Hepatic stellate cell (primary cell): ENCODE results near the gene MEOX1.
A peak's percentile ranks its signal among the peaks of the same experiment; 100 is the strongest.
"Not testable (repeated sequence)": the region's sequence is repeated elsewhere in the genome, so short reads cannot be mapped to it uniquely, and the experiment has no call there.

ENCODE experiments used
- DNase-seq: peaks from one replicate; pipeline ENCODE4 v3.0.0; 2011; ENCODE audit warnings: low spot score

Gene MEOX1

DNA sequence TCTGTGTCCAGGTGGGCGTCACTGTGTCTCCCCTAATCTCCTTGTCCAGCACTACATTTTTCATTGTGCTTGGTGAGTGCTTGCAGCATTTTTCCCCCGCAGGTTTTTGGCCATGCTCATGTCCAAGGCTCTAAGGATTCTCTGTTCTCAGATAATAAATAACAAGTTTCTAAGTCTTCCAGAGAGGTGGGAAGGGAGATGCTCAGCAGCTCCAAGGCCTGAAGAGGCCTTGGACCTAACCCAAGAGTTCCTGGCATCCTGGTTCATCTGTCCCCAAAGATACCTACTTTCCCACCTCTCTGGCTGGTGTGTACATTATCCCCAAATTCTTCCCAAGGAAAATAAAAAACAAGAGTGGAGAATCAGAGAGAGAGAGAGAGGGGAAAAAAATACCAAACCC, 45.3 kb downstream of the MEOX1 start:
- DNase-seq: no peak

DNA sequence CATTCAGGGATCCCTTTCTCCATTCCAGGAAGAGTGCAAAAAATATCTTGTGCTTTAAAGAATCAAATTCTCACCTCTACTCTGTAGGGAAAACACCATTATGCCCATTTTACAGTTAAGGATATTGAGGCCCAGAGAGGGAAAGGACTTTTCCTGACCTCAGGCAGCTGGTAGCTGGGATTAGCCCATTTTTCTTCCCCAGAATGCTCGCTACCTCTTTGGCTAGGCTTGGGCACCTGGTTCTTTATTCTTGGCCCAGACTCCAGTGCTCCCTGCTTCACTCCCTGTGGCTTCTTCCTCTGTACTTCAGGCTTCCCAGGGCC, 45.7 kb downstream of the MEOX1 start:
- DNase-seq: no peak

DNA sequence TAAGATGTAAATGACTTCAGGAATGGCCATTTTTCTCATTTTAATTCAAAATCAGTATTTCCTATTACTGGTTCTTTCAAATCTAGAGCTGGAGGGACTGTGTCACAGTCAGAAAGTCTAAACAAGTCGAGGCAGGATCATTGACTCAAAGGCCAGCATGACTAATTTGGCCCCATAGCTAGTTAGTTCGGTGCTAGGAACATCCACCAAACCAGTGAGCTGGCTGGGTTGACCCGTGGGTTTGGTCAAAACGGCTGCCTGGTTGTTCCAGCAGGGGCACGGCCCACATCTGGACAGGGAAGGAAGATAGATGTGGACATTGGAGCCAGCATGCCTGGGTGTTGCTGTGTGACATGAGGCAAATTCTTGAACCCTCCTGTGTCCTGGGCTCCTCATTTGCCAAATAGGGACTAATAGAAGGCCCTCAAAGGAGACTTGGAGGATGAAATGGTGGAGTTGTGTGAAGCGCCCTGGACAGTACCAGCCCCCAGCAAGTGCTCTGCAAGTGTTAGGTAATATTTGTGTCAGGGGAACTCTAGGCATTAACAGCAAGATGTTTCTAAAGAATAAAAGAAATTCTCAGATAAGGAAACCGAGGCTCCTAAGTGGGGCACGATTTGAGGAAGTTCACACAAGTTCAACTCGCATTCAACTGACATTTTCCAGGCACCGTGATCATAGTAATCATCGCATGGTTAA, 46.2 kb downstream of the MEOX1 start:
- DNase-seq: no peak

DNA sequence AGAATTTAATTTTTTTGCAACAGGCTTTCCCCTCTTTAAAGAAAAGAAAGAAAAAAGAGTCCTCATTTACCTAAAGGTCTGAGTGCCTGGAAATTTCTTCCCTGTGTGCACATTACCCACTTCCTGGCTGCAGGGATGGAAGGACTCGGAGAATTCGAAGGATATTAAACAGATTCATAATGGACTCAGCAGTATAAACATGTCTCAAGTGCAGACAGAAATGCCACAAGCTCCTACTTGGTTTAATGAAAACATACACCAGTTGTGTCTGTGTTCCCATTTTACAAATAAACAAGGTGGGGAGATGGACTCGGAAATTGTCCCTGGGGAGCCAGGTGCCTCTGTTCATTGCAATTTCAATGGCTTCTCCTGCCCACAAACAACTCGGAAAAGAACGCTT, 47.2 kb downstream of the MEOX1 start:
- no peak for DNase-seq

DNA sequence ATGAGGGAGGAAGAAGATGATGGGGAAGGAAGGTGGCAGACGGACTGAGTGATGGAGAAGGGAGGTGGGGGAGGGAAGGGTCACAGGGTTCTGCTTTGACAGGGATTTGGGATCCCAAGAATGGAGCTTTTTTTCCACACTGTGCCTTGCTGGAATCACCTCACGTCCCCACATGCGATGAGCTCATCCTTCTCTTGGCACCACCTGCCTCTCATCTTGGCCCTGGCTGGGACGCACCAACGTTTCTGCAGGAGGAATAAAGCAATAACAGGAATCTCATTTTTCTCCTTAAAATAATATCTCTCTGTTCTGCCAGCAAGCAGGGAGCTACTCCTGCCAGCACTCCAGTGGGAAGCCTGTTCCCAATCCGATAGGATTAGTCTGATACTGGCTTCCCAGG, 47.8 kb downstream of the MEOX1 start:
- no peak for DNase-seq

DNA sequence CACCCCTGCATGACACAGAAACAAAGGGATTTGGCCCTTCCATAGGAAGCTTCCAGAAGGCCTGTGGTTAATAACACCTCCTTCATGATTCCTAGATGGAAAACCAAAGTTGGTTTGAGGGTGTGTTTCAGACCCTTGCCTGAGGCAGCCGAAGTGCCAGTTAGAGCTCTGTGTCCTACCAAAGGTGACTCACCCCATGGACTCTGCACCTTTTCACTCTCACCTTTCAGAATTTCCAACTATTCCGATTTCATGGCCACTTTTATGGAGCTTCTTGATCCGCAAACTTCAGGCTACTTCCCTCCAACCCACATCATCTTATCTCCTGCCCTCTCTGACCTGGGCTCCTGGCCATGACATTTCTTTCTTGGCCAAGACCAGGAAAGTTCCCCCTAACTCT, 49.2 kb downstream of the MEOX1 start:
- no peak for DNase-seq

DNA sequence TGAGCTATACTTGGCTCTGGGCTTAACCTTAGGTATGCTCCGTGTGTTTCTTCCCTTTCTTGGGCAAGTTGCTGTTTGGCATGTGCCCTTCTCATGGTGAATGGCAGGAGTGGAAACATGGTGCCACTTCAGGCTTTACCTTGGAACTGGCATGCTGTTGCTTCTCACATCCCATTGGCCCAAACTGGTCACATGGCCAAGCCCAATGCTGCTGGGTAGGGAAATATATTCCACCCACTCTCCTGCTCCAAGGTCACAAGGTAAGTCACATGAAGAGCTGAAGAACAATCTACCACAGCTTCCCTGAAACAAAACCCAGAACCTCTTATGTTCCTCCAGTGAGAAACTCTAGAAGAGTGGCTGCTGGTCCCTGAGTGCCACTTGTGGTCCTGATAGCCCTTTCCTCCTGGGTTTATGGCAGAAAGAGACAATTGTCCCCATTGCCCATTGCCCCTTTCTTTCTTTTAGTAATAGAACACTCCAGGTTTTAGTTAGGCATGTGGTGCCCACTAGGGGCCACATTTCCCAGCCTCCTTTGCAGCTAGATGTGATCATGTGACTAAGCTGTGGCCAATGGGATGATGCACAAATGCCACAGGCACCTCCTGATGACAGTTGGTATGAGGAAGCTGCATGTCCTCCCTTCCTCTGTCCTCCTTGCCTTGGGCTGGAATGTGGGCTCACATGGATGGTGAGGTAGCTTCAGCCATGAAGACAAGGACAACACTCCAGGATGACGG, 50.3 kb downstream of the MEOX1 start:
- DNase-seq: no peak

DNA sequence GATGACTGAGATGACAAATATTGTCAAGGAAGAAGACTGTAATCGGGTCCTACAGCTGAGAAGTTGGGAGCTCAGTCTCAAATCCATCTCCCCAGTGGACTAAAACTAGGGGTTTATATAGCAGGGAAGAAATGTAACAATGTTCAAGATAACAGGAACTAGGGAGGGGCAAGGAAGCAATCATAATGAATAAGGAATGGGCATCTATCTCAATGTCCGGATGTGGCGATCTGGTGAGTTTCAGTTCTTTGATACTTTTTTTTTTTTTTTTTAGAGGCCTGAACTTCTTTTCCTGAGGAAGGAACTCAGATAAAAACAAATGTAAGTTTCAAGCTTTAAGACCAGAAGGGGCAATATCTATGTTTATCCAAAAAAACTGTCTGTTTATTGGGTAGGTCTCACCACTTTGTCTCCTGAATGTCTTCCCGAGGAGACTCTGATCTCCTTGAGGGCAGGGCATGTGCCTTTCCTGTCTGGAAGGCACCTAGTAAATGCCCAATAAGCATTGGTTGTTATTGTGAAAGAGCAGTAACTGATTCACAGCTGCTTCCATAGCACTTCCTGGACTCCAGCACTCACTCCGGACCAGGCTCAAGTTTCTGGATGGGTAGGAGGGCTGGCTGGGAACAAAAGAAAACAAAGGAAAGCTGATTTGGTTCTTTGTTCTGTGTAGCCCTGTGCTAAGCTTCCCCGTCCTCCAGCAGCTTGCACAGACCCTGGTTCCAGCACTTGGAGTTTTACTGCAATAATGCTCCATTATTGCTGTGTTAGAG, 51.9 kb downstream of the MEOX1 start:
- no peak for DNase-seq

DNA sequence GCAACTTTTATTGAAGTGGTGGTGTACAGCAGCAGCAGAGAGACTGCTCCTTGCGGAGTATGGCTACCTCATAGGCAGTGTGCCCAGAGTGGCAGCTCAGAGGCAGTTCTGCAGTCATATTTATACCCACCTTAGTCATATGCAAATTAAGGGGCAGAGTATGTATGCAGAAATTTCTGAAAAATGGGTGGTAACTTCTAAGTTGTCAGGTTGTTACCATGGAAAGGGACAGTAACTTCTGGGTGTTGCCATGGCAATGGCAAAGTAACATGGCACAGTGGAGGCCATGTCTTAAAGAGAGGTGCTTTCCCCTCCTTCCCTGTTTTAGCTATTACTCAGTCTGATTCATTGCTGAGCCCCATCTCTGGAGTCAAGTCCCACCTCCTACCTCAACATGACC, 53.4 kb downstream of the MEOX1 start:
- DNase-seq: no peak

DNA sequence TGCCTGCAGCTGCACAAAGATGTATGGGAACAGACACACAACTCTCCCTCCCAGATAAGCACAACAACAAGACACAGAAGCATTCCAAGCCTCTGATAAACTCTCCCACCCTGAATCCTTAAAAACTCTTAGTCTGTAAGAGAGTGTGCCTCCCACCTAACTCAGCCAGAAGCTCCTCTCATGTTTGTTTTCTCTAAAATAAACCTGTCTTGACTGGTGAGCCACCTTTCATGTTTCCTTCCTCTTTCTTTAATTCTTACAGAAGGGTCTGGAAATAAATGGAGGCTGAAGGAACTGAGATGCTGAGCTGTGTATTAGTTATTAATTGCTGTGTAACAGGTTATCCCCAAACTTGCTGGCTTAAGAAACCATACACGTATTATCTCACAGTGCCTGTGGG, 57.2 kb downstream of the MEOX1 start:
- no peak for DNase-seq

DNA sequence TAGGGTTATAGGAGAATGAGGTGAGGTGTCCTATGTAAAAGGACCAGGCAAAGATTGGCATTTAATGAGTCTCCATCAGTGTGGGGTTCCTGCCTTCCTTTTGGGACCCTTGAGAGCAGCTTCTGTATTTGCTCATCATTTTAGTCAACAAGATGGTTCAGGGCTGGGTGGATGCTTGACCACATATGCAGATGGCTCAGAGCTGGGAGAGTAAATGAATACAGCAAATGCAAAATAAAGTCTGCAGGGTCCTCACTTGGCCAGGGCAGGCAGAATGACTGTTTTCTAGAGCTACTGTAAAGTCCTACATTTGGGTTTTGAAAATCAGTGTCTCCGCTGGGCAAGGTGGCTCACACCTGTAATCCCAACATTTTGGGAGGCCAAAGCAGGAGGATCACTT, 58.4 kb downstream of the MEOX1 start:
- no peak for DNase-seq

DNA sequence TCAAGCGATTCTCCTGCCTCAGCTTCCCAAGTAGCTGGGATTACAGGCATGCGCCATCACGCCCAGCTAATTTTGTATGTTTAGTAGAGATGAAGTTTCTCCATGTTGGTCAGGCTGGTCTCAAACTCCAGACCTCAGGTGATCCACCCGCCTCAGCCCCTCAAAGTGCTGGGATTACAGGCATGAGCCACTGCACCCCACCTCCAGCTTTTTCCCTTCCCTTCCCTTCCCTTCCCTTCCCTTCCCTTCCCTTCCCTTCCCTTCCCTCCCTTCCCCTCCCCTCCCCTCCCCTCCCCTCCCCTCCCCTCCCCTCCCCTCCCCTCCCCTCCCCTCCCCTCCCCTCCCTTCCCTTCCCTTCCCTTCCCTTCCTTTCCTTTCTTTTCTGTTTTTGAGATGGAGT, 59.2 kb downstream of the MEOX1 start:
- DNase-seq: not testable (repeated sequence)

DNA sequence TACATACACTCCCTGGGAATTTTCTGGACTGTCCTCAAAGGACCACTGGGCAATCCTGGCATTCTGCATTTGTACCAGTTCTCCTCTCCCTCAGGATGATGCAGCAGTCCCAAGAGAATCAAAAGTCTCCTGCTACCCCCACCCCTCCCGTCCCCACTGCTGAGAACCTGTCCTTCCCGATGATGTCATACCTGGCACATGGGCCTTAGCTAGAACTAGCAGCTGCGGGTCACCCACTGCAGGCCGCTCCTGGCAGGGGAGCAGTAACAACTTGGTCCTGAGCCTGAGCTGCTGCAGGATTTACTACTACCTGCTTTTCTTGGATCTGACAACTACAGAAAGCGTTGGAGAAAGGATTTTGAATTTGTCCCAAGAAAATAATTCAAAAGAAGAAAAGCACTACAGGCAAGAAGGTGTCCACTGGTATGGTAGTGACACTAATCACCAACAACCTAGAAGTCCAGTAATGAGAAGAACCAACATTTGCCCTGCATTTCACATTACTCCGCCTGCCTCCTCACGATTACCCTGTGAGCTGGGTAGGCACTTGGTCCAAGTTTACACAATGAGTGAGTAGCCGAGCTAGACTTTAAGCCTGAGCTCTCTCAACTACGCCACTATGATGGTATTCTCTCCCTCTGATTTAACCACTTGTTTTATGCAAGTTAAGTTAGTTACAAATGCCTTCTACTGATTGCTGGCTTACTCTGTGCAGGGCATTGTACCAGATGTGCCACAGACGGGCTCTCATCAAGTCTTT, 60.3 kb downstream of the MEOX1 start:
- DNase-seq: no peak

DNA sequence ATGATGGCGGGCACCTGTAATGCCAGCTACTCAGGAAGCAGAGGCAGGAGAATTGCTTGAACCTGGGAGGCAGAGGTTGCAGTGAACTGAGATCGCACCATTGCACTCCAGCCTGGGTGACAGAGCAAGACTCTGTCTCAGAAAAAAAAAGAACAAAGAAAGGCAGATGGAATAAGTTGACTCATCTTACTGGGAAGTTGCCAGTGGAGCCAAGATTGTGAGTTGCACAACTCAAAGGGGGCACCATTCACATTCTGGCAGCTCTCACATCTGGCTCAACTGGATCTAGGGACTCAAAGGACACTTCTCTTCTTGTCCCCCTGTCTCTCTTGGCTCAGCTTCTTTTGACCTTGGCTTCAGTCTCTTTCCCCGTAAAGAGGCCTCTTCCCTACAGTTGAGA, 61.9 kb downstream of the MEOX1 start:
- DNase-seq: peak; percentile 43

DNA sequence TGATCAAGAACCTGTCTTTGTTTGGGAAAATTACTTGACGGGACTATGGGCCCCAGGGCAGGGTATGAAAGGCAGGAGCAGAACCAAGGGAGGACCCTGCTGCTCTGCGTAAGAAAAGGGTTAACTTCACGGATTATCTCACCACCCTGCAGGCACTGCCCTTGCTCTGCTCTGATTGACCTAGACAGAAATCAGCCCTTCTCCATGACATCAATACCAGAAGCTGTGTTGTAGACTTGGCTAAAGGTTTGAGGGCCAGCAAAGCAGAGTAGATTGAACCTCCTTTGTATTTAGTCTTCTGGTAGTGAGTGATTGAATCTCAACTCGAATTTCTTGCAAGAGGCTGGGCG, 62.7 kb downstream of the MEOX1 start:
- DNase-seq: no peak

DNA sequence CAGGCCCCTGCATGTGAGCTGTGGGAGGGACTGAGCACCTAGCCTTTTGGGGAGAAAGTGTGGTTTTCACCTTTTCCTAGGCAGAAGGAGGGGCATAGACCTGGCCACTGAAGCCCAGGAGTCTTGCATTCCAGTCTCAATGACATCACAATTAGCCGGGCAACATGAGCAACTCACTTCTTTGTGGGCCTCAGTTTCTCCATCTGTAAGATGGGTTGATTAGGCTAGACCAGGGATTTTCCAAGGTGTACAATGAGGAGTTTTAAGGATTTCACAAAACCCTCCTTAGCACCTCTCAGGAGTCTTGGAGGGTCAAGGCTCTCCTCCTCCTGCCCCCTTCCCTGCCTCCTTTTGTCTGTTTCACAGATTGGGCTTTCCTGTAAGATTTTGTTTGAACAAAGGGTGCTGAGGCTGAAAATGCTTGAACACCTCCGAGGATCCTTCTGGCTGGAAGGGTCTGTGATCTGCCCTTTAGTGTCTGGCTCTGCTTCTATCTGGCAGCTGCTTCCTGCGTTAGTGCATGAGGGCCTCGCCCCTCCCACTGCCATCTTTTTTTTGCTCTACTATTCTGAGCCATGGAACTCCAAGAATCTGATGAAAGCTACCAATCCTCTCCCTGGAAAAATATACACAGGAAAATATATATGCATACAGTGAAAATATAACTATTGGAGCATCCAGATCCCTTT, 63.2 kb downstream of the MEOX1 start:
- no peak for DNase-seq

DNA sequence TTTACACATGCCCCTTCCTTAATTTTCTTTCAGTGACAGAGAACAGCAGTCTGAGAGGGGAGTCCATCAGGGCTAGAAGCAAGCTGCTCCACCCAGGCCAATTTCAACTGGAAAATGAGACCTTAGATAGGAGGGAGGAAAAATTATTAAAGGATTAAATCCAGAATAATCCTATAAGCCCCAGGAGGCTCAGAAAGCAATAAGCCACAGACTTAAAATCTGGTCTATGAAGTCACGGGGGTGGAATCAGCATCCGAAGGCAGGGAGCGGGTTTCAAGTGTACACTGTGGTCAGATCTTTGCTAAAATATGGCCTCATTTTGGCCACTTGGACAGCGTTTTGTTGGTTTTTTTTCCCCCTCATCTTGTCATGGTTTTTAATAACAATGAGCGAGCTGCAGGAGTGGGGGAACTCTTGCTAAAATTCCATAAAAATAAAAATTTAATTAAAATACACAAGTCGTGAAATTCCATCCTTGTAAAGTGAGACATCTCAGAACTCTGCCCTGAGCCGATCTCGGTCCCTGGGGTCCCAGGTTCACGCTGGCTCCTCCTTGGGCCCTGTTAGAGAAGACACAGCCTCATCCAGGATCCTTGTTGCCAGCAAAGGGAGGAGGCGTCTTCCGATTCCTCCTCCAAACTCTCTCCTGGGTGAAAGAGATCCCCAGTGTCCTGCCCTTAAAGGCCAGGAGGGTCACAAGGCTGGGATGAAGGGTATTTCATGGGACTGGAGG, 63.9 kb downstream of the MEOX1 start:
- DNase-seq: no peak

DNA sequence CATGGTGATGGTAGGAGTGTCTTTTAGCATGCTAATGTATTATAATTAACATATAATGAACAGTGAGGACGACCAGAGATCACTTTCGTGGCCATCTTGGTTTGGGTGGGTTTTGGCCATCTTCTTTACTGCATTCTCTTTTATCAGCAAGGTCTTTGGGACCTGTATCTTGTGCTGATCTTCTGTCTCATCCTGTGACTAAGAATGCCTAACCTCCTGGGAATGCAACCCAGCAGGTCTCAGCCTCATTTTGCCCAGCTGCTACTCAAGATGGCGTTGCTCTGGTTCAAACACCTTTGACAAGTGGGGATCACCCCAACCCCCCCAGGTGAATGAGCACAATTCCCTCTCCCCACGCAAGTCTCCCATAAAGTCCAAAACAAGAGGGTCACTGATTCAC, 66.3 kb downstream of the MEOX1 start:
- no peak for DNase-seq

DNA sequence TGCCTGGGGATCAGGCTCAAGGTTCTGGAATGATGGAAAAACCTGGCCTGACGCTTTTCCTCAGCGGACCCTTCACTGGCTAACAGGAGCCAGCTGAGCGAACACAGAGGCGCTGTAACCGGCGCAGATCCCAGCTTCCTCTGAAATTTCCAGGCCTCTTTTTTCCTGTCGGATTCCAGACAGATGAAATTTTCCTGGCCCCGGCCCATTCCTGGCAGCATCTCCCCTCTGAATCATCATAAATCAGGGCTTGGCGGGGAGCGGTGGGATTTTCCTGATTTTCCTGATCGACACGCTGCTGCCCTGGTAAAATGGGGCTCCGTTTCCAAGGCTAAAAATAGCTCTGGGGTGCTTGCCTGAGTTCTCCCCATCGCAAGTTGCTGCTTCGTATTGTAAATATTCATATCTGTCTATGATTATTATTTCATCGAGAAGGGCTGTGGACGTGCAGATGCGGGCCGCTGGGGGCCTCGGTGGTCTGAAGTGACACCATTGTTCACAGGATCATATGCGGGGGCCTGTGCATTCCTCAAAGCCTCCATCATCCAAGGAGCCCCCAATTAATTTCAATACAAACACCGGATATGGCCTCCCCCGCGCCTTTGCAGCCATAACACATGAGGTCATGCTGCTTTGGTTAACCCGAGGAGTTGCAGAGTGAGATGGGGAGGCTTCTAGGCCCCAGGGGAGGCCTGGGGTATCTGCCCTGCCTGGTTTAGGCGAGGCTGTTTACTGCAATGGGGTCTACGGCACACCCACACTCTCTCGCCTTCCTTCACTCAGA, 69.8 kb downstream of the MEOX1 start:
- DNase-seq: peak; percentile 82

DNA sequence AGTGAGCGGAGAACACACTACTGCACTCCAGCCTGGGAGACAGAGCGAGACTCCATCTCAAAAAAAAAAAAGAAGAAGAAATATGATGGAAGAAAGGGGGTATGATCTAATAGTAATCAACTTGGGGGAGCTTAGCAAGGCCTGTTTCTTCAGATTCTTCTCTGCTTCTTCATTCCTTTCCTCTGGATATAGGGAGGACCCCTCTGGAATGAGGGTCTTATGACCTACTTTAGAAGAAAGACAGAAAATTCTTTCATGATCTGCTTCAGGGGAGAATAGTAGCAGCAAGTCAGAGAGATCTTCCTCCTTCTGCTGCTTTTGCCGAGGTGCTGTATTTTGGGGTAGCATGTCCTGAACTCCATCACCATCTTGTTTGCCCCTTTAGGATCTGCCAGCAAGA, 70.7 kb downstream of the MEOX1 start:
- no peak for DNase-seq
